B cell (primary cell): ENCODE data around the gene FGF3. TPM values are rescaled to one million over a fixed set of nuclear protein-coding genes. Genes with fewer than 3 reads are reported as not detected.

ENCODE experiments used
- ATAC-seq: fragments of 200-7000 bp; cut with Tn5 transposase; one replicate; pipeline ENCODE4 v1.10.0; 2021; ENCODE audit warnings: low read depth, mild to moderate bottlenecking, moderate number of reproducible peaks, moderate library complexity
- CTCF ChIA-PET: fragments of 350-600 bp; sonication (Branson Sonifier 250); formaldehyde crosslinking; loops from one replicate; lab custom pipeline; 2021; ENCODE audit warnings: antibody characterized with exemption, inconsistent platforms; lab: Charles Lee
- POLR2A ChIA-PET: fragments of 350-600 bp; sonication (Branson Sonifier 250); formaldehyde crosslinking; loops from one replicate; lab custom pipeline; 2021; ENCODE audit warnings: antibody characterized with exemption; lab: Charles Lee
- DNase-seq: peaks from one replicate; pipeline ENCODE4 v3.0.0; 2013
- H2AFZ ChIP-seq: 2 replicates; pipeline ENCODE4 v1.6.1; 2012; ENCODE audit warnings: mild to moderate bottlenecking, low read depth, low read length; ENCODE audit not compliant: insufficient read depth, poor library complexity, severe bottlenecking
- H3K27ac ChIP-seq, 2 donors: 1 replicate in 1 of 2; 2 replicates in 1 of 2; pipeline ENCODE4 v1.5.1; 2012 to 2013; ENCODE audit warnings: low read length in 2 of 2, mild to moderate bottlenecking in 2 of 2, moderate library complexity in 1 of 2
- H3K27me3 ChIP-seq, 4 experiments: fragments of 200-600 bp in 1 of 4; sonication (generic) in 1 of 4; replicated peaks in 1 of 4; 1 replicate in 2 of 4; 2 replicates in 2 of 4; pipeline versions ENCODE4 v1.6.1 to v1.7.0; 2013 to 2016; ENCODE audit warnings: low read length in 3 of 4, mild to moderate bottlenecking in 2 of 4, mixed read lengths in 1 of 4, moderate library complexity in 1 of 4; ENCODE audit not compliant: insufficient read depth in 4 of 4, control insufficient read depth in 3 of 4; ENCODE audit errors: control extremely low read depth in 1 of 4
- H3K36me3 ChIP-seq, 2 experiments: replicated peaks in 1 of 2; 1 replicate in 1 of 2; 2 replicates in 1 of 2; pipeline versions ENCODE4 v1.6.1 to v1.7.1; 2013; ENCODE audit warnings: low read length in 1 of 2; ENCODE audit not compliant: insufficient read depth in 2 of 2, control insufficient read depth in 1 of 2; ENCODE audit errors: control extremely low read depth in 1 of 2, extremely low read depth in 1 of 2
- H3K4me1 ChIP-seq, 2 donors: fragments of 200-600 bp in 1 of 2; sonication (generic) in 1 of 2; 1 replicate in 1 of 2; 2 replicates in 1 of 2; pipeline versions ENCODE4 v1.5.1 to v1.6.1; 2013 to 2017; ENCODE audit warnings: low read length in 2 of 2; ENCODE audit not compliant: control insufficient read depth in 2 of 2, insufficient read depth in 2 of 2
- H3K4me2 ChIP-seq: replicated peaks from 2 replicates; pipeline ENCODE3; 2012; ENCODE audit warnings: mild to moderate bottlenecking, low read depth, low read length; ENCODE audit not compliant: poor library complexity, severe bottlenecking
- H3K4me3 ChIP-seq, 5 experiments: fragments of 200-600 bp in 1 of 5; sonication (generic) in 1 of 5; 1 replicate in 3 of 5; 2 replicates in 2 of 5; pipeline versions ENCODE4 v1.5.1 to v1.7.0; 2011 to 2016; ENCODE audit warnings: low read length in 4 of 5, mild to moderate bottlenecking in 4 of 5, low read depth in 2 of 5, control low read depth in 1 of 5, moderate library complexity in 1 of 5; ENCODE audit not compliant: insufficient read depth in 1 of 5; ENCODE audit errors: control extremely low read depth in 1 of 5, extremely low read depth in 1 of 5
- H3K79me2 ChIP-seq: fragments of 200-600 bp; sonication (generic); one replicate; pipeline ENCODE4 v1.6.0; 2016; ENCODE audit warnings: low read length; ENCODE audit not compliant: control insufficient read depth, insufficient read depth
- H3K9ac ChIP-seq: fragments of 200-600 bp; sonication (generic); 2 replicates; pipeline ENCODE4 v1.6.1; 2017; ENCODE audit warnings: mild to moderate bottlenecking, low read length, moderate library complexity
- H3K9me3 ChIP-seq, 3 donors: one replicate each; pipeline versions ENCODE4 v1.6.1 to v1.7.1; 2013; ENCODE audit warnings: low read length in 2 of 3; ENCODE audit not compliant: control insufficient read depth in 2 of 3, insufficient read depth in 1 of 3; ENCODE audit errors: control extremely low read depth in 1 of 3
- H4K20me1 ChIP-seq: 2 replicates; pipeline ENCODE4 v1.6.0; 2012; ENCODE audit warnings: mild to moderate bottlenecking, low read length; ENCODE audit not compliant: insufficient read depth, control insufficient read depth, poor library complexity, severe bottlenecking
- H3K27ac Mint-ChIP-seq: one replicate; pipeline ENCODE4 v1.8.0; 2021; ENCODE audit warnings: mixed read lengths
- H3K27me3 Mint-ChIP-seq: one replicate; pipeline ENCODE4 v1.8.0; 2021; ENCODE audit warnings: mixed read lengths
- H3K4me1 Mint-ChIP-seq: one replicate; pipeline ENCODE4 v1.8.0; 2021; ENCODE audit warnings: mixed read lengths
- H3K4me3 Mint-ChIP-seq: one replicate; pipeline ENCODE4 v1.8.0; 2021; ENCODE audit warnings: mixed read lengths
- H3K9me3 Mint-ChIP-seq: one replicate; pipeline ENCODE4 v1.8.0; 2022; ENCODE audit warnings: mixed read lengths; ENCODE audit not compliant: insufficient read depth
- EZH2 ChIP-seq: IDR thresholded peaks from 2 replicates; pipeline ENCODE4 v1.6.1; 2012; ENCODE audit warnings: borderline replicate concordance, low read depth, mild to moderate bottlenecking, moderate library complexity, low read length; ENCODE audit not compliant: insufficient read depth, poor library complexity, severe bottlenecking
- WGBS: methylation state at CpG from one replicate; pipeline ENCODE4 v1.1.5; 2013; ENCODE audit warnings: missing lambda C conversion rate; ENCODE audit not compliant: insufficient coverage; 5-methylcytosine and 5-hydroxymethylcytosine counted together
- intact Hi-C: fragments of 100-400 bp; cut with micrococcal nuclease; formaldehyde crosslinking; loops from one replicate; pipeline ENCODE4 v1.10.0; 2022
- polyA plus RNA-seq: library from polyadenylated mRNA; depleted of rRNA; stranded (reverse); fragments of >200 nt; gene quantifications from 2 replicates; pipeline ENCODE4 v1.2.3, GENCODE V29; 2012
- total RNA-seq, 2 donors: library from RNA; stranded (reverse); fragments of 120-200 nt in 1 of 2; gene quantifications; 1 replicate in 1 of 2; 2 replicates in 1 of 2; pipeline versions ENCODE4 v1.2.3 to v1.2.4, GENCODE V29; 2013 to 2022
- TF ChIP-seq, protein P1 (sequence below): fragments of 200-600 bp; IDR thresholded peaks from one replicate; pipeline ENCODE4 v1.8.0; 2022; ENCODE audit warnings: antibody characterized with exemption, mild to moderate bottlenecking

FGF3 gene
- total and polyA plus RNA-seq, 2 donors (not counting 1 experiment from before 2014, with no cell fraction given) = not detected

DNA sequence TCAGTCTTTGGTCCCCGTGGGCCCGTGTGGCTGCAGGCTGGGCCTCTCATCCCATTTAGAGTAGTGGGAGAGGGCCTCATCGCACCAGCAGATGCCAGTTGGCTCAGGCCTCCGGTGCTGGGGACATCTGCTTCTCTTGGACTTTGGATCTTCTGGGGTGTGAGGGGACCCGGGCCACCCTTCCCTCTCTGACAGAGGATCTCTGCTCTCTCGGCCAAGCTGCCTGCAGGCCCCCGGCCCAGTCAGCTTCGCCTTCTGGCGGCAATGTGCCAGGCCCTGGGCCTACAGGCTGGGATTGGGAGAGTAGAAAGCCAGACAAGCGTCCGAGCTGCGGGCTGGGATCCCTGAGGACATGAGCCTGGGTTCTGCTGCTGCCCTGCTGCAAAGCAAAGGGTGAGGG is 15.0 kb upstream of the FGF3 start:
- H3K27me3 Mint-ChIP-seq = peaks cover 36% of the 10 kb centered on the region
- Histone ChIP-seq H3K4me1 (no peaks in the 10 kb centered on the region), H3K4me2 (no peak overlapping the region), H3K79me2 (no peaks in the 10 kb centered on the region), H3K27ac (no peak overlapping the region), H4K20me1 (no peaks in the 10 kb centered on the region), H3K36me3 (no peaks in the 10 kb centered on the region), H2AFZ (no peak overlapping the region), H3K4me3 (no peak overlapping the region), H3K27me3 (peaks cover 0 to 20% (median 5%) of the 10 kb centered on the region in 4 experiments), H3K9me3 (no peaks in the 10 kb centered on the region), H3K9ac (no peak overlapping the region)
- ATAC-seq = no peak
- H3K4me1 Mint-ChIP-seq = no peaks in the 10 kb centered on the region
- WGBS = 96% methylated on average over 11 of the region's 12 CpGs
- H3K4me3 Mint-ChIP-seq = no peak overlapping the region
- no peaks in the 10 kb centered on the region for H3K9me3 Mint-ChIP-seq
- no peak for TF ChIP-seq EZH2
- TF ChIP-seq, protein P1, sequence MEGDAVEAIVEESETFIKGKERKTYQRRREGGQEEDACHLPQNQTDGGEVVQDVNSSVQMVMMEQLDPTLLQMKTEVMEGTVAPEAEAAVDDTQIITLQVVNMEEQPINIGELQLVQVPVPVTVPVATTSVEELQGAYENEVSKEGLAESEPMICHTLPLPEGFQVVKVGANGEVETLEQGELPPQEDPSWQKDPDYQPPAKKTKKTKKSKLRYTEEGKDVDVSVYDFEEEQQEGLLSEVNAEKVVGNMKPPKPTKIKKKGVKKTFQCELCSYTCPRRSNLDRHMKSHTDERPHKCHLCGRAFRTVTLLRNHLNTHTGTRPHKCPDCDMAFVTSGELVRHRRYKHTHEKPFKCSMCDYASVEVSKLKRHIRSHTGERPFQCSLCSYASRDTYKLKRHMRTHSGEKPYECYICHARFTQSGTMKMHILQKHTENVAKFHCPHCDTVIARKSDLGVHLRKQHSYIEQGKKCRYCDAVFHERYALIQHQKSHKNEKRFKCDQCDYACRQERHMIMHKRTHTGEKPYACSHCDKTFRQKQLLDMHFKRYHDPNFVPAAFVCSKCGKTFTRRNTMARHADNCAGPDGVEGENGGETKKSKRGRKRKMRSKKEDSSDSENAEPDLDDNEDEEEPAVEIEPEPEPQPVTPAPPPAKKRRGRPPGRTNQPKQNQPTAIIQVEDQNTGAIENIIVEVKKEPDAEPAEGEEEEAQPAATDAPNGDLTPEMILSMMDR = no peak
- intact Hi-C loops = no loop called here
- DNase-seq = no peak
- CTCF ChIA-PET = no interaction called here
- H3K27ac Mint-ChIP-seq = no peak overlapping the region
- POLR2A ChIA-PET = no interaction called here

DNA sequence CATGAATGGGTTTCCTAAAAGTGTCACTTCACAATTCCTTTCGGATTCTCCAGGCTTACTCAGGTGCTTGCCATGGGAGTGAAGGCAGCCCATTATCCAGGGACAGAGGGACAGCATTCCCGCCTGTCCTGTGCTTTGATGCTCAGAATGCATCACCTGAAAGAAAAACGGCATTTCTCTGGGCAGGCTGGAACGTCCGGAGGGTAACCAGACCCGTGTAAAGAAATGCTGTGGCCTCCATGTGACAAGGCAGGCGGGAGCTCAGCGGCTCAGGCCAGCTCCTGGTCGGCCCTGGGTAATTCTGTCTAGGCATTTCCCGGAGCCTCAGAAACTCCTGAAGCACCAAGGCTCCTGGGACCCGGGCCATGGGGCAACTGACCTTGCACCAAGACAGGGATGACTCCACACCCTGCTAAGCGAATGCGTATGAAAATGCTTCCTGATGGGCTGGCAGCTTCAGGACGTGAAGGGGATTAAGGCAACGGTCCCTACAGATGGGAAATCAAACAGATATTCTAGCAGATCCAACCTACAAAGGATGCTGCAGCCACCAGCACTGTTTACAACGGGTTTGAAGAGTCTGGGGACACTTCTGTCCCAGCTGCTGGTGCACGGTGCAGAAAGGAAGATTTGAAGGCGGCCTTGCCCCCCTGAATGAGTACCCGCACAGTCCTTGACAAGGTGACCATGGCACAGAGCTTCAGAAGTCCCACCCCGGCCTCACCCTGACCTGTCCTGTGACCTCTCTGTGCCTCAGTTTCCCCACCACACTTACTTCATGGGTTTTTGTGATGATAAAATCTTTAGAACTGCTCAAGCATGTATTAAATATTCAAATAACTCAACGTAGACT is 13.6 kb upstream of the FGF3 start:
- H3K4me1 Mint-ChIP-seq = no peaks in the 10 kb centered on the region
- Histone ChIP-seq H3K4me3 (no peak overlapping the region), H3K36me3 (no peaks in the 10 kb centered on the region), H3K4me1 (no peaks in the 10 kb centered on the region), H3K27ac (no peak overlapping the region), H2AFZ (no peak overlapping the region), H3K79me2 (no peaks in the 10 kb centered on the region), H4K20me1 (no peaks in the 10 kb centered on the region), H3K4me2 (no peak overlapping the region), H3K9me3 (no peaks in the 10 kb centered on the region), H3K9ac (no peak overlapping the region), H3K27me3 (peaks cover 0 to 20% (median 5%) of the 10 kb centered on the region in 4 experiments)
- ATAC-seq (no peak), DNase-seq (no peak)
- ChIA-PET POLR2A (no interaction called here), CTCF (no interaction called here)
- H3K4me3 Mint-ChIP-seq = no peak overlapping the region
- WGBS = 45% methylated on average over 19 of the region's 21 CpGs
- no peak for TF ChIP-seq EZH2
- TF ChIP-seq, protein P1 = no peak
- no peaks in the 10 kb centered on the region for H3K9me3 Mint-ChIP-seq
- no peak overlapping the region for H3K27ac Mint-ChIP-seq
- peaks cover 31% of the 10 kb centered on the region for H3K27me3 Mint-ChIP-seq
- intact Hi-C loops = no loop called here
